ENCODE data around the gene G3BP1. TPM values are rescaled to one million over a fixed set of nuclear protein-coding genes. Genes with fewer than 3 reads are reported as not detected.

Gene G3BP1
- total and polyA plus RNA-seq, 2 of the 13 experiments (the other 11 are each of a cell fraction or from before 2014, with no cell fraction given): 36.7 to 320 TPM

DNA sequence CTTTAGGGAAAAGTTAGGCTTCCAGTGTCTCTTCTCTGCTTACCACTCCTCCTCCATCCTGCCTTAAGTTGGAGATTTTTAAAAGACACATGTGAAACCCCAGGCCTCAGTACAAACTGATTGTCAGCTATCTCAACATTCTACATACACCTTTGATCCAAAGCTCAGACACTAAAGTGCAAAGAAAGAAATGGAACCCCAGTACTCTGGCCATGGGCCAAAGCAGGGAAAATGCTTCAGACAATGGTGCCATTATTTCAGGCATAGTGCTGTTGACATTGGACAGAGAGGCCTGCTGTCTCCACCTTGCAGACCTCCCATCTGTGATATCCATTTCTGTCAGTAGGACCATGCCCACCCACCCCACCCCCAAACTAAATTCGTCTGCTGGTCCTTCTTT is 49.1 kb downstream of the G3BP1 start (continued):
- TF ChIP-seq SOX6 (IDR thresholded peaks at IDR 0.05): no peak
- peak; percentile 96 for TF ChIP-seq SOX6 (CRISPR knock-in tag; IDR thresholded peaks at IDR 0.05)
- TF ChIP-seq POLR2A (IDR thresholded peaks at IDR 0.05; ENCODE audit: insufficient read depth in 1 of 2, low read depth in 2 of 2, low read length in 2 of 2): 0 out of 4 replicates have a peak, but pooled peaks of 1 of the 2 experiments have one; percentile 15
- TF ChIP-seq HOXA3 (CRISPR knock-in tag; IDR thresholded peaks at IDR 0.05): peak; percentile 39; the same call in 1 of the 2 replicates
- TF ChIP-seq ZFP1 (CRISPR knock-in tag; IDR thresholded peaks at IDR 0.05): 0 out of 2 replicates have a peak, but pooled peaks have one; percentile 40
- 0 out of 2 replicates have a peak, but pooled peaks have one; percentile 26 for TF ChIP-seq MIXL1 (CRISPR knock-in tag; IDR thresholded peaks at IDR 0.05)
- TF ChIP-seq, protein P1, sequence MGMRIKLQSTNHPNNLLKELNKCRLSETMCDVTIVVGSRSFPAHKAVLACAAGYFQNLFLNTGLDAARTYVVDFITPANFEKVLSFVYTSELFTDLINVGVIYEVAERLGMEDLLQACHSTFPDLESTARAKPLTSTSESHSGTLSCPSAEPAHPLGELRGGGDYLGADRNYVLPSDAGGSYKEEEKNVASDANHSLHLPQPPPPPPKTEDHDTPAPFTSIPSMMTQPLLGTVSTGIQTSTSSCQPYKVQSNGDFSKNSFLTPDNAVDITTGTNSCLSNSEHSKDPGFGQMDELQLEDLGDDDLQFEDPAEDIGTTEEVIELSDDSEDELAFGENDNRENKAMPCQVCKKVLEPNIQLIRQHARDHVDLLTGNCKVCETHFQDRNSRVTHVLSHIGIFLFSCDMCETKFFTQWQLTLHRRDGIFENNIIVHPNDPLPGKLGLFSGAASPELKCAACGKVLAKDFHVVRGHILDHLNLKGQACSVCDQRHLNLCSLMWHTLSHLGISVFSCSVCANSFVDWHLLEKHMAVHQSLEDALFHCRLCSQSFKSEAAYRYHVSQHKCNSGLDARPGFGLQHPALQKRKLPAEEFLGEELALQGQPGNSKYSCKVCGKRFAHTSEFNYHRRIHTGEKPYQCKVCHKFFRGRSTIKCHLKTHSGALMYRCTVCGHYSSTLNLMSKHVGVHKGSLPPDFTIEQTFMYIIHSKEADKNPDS (CRISPR knock-in tag; IDR thresholded peaks at IDR 0.05): 0 out of 2 replicates have a peak, but pooled peaks have one; percentile 47
- TF ChIP-seq FOXA3 (CRISPR knock-in tag; IDR thresholded peaks at IDR 0.05): peak; percentile 96
- TF ChIP-seq FOXK1 (CRISPR knock-in tag; IDR thresholded peaks at IDR 0.05; ENCODE audit: borderline replicate concordance, low read depth): peak; percentile 76; the same call in 1 of the 2 replicates
- TF ChIP-seq ZNF510 (CRISPR knock-in tag; IDR thresholded peaks at IDR 0.05; ENCODE audit: low read depth): no peak
- TF ChIP-seq RARA (CRISPR knock-in tag; IDR thresholded peaks at IDR 0.05): peak; percentile 72
- 0 out of 2 replicates have a peak, but pooled peaks have one; percentile 24 for TF ChIP-seq GATAD1 (CRISPR knock-in tag; IDR thresholded peaks at IDR 0.05)
- TF ChIP-seq ZZZ3 (CRISPR knock-in tag; IDR thresholded peaks at IDR 0.05; ENCODE audit: borderline replicate concordance): no peak
- TF ChIP-seq, protein P2, sequence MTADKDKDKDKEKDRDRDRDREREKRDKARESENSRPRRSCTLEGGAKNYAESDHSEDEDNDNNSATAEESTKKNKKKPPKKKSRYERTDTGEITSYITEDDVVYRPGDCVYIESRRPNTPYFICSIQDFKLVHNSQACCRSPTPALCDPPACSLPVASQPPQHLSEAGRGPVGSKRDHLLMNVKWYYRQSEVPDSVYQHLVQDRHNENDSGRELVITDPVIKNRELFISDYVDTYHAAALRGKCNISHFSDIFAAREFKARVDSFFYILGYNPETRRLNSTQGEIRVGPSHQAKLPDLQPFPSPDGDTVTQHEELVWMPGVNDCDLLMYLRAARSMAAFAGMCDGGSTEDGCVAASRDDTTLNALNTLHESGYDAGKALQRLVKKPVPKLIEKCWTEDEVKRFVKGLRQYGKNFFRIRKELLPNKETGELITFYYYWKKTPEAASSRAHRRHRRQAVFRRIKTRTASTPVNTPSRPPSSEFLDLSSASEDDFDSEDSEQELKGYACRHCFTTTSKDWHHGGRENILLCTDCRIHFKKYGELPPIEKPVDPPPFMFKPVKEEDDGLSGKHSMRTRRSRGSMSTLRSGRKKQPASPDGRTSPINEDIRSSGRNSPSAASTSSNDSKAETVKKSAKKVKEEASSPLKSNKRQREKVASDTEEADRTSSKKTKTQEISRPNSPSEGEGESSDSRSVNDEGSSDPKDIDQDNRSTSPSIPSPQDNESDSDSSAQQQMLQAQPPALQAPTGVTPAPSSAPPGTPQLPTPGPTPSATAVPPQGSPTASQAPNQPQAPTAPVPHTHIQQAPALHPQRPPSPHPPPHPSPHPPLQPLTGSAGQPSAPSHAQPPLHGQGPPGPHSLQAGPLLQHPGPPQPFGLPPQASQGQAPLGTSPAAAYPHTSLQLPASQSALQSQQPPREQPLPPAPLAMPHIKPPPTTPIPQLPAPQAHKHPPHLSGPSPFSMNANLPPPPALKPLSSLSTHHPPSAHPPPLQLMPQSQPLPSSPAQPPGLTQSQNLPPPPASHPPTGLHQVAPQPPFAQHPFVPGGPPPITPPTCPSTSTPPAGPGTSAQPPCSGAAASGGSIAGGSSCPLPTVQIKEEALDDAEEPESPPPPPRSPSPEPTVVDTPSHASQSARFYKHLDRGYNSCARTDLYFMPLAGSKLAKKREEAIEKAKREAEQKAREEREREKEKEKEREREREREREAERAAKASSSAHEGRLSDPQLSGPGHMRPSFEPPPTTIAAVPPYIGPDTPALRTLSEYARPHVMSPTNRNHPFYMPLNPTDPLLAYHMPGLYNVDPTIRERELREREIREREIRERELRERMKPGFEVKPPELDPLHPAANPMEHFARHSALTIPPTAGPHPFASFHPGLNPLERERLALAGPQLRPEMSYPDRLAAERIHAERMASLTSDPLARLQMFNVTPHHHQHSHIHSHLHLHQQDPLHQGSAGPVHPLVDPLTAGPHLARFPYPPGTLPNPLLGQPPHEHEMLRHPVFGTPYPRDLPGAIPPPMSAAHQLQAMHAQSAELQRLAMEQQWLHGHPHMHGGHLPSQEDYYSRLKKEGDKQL (CRISPR knock-in tag; IDR thresholded peaks at IDR 0.05; ENCODE audit: low read depth): 0 out of 2 replicates have a peak, but pooled peaks have one; percentile 27
- TF ChIP-seq, protein P3, sequence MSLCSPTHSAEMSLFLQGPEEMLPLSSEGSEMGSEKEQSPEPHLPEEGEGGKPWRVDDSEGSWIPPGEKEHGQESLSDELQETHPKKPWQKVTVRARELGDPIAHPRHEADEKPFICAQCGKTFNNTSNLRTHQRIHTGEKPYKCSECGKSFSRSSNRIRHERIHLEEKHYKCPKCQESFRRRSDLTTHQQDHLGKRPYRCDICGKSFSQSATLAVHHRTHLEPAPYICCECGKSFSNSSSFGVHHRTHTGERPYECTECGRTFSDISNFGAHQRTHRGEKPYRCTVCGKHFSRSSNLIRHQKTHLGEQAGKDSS (CRISPR knock-in tag; IDR thresholded peaks at IDR 0.05; ENCODE audit: borderline replicate concordance, low read depth): no peak
- no peak for TF ChIP-seq DNMT1 (CRISPR knock-in tag; IDR thresholded peaks at IDR 0.05)
- TF ChIP-seq EP300 (IDR thresholded peaks at IDR 0.05; ENCODE audit: low read depth in 2 of 2, low read length in 2 of 2): peak in 1 of 2 experiments; percentile 90; a peak in 3 of 4 replicates
- TF ChIP-seq EP300 (CRISPR knock-in tag; IDR thresholded peaks at IDR 0.05; ENCODE audit: borderline replicate concordance): peak; percentile 50; the same call in 1 of the 2 replicates
- peak; percentile 34; the same call in 1 of the 2 replicates for TF ChIP-seq REPIN1 (CRISPR knock-in tag; IDR thresholded peaks at IDR 0.05; ENCODE audit: borderline replicate concordance, low read depth)
- no peak for TF ChIP-seq RBM39 (IDR thresholded peaks at IDR 0.05; ENCODE audit: low read depth, low read length, poor library complexity, severe bottlenecking)
- TF ChIP-seq, protein P4, sequence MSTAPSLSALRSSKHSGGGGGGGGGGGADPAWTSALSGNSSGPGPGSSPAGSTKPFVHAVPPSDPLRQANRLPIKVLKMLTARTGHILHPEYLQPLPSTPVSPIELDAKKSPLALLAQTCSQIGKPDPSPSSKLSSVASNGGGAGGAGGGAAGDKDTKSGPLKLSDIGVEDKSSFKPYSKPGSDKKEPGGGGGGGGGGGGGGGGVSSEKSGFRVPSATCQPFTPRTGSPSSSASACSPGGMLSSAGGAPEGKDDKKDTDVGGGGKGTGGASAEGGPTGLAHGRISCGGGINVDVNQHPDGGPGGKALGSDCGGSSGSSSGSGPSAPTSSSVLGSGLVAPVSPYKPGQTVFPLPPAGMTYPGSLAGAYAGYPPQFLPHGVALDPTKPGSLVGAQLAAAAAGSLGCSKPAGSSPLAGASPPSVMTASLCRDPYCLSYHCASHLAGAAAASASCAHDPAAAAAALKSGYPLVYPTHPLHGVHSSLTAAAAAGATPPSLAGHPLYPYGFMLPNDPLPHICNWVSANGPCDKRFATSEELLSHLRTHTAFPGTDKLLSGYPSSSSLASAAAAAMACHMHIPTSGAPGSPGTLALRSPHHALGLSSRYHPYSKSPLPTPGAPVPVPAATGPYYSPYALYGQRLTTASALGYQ (CRISPR knock-in tag; IDR thresholded peaks at IDR 0.05): peak; percentile 52; the same call in 1 of the 2 replicates

Data from HepG2 (cell line).